NCI-H2196 treated with DMSO at 0.1 percent for 48 hours (cell line): Measurements from ENCODE around the gene FAM83C.
A peak's percentile ranks its signal among the peaks of the same experiment; 100 is the strongest.

Experiments used
- DNase-seq: peaks from one replicate; lab custom pipeline; 2025; ENCODE audit not compliant: unreplicated experiment; lab: John Stamatoyannopoulos, UW

Gene FAM83C

GRCh38 chr20:35284992-35285805 lies 7.0 kb downstream of the FAM83C start:
- DNase-seq = no peak

- DNase-seq = peak; percentile 83
Observed at GRCh38 chr20:35284267-35284991, 7.8 kb downstream of the FAM83C start, which contains the start of gene EIF6. TSS of gene EIF6 (minus strand) at chr20:35284772. CDS start at chr20:35284487, 285 bp downstream.

GRCh38 chr20:35283441-35284266 lies 8.6 kb downstream of the FAM83C start:
- no peak for DNase-seq

- DNase-seq = no peak
Observed at GRCh38 chr20:35281506-35282101, 10.6 kb downstream of the FAM83C start.

GRCh38 chr20:35280523-35280922 lies 11.7 kb downstream of the FAM83C start:
- DNase-seq = no peak

- DNase-seq = no peak
Observed at GRCh38 chr20:35279533-35280174, 12.6 kb downstream of the FAM83C start.

GRCh38 chr20:35279040-35279439 lies 13.2 kb downstream of the FAM83C start:
- no peak for DNase-seq

- peak; percentile 84 for DNase-seq
Observed at GRCh38 chr20:35277531-35278395, 14.5 kb downstream of the FAM83C start, which contains the start of gene MMP24OS. TSS of gene MMP24OS (minus strand) at chr20:35278122. CDS start at chr20:35277929, 193 bp downstream.

GRCh38 chr20:35277127-35277526 lies 15.1 kb downstream of the FAM83C start:
- no peak for DNase-seq

- DNase-seq = no peak
Observed at GRCh38 chr20:35276408-35276807, 15.8 kb downstream of the FAM83C start.

- DNase-seq = no peak
Observed at GRCh38 chr20:35275741-35276251, 16.4 kb downstream of the FAM83C start.

- no peak for DNase-seq
Observed at GRCh38 chr20:35274172-35275092, 17.8 kb downstream of the FAM83C start.

- DNase-seq = peak; percentile 87
Observed at GRCh38 chr20:35273449-35274171, 18.6 kb downstream of the FAM83C start.

- no peak for DNase-seq
Observed at GRCh38 chr20:35271904-35272303, 20.3 kb downstream of the FAM83C start.

GRCh38 chr20:35271073-35271882 lies 20.9 kb downstream of the FAM83C start:
- DNase-seq = no peak

- DNase-seq = no peak
Observed at GRCh38 chr20:35270021-35270902, 22.0 kb downstream of the FAM83C start.
